Skin of body (tissue), 2 donors: ENCODE data around the gene ZNF253. TPM values are rescaled to one million over a fixed set of nuclear protein-coding genes. Genes with fewer than 3 reads are reported as not detected.
"Not testable (repeated sequence)": the region's sequence is repeated elsewhere in the genome, so short reads cannot be mapped to it uniquely, and the experiment has no call there.

Experiments used
- DNase-seq: peaks from one replicate; lab custom pipeline; 2025; lab: John Stamatoyannopoulos, UW
- total RNA-seq: library from RNA; depleted of rRNA; stranded (reverse); fragments of >200 nt; gene quantifications from one replicate; pipeline ENCODE4 v1.2.3, GENCODE V29; 2014

Gene ZNF253
- 9.5 TPM for total RNA-seq

- peak; percentile 98 for DNase-seq
These were observed at the start of gene ZNF253 for GRCh38 chr19:19865750-19866610. Gene ZNF253 (plus strand): TSS chr19:19865882. CDS start chr19:19865997, 115 bp downstream.

- no peak for DNase-seq
These were observed 49.0 kb upstream of the ZNF253 start for GRCh38 chr19:19816679-19817078.

DNA sequence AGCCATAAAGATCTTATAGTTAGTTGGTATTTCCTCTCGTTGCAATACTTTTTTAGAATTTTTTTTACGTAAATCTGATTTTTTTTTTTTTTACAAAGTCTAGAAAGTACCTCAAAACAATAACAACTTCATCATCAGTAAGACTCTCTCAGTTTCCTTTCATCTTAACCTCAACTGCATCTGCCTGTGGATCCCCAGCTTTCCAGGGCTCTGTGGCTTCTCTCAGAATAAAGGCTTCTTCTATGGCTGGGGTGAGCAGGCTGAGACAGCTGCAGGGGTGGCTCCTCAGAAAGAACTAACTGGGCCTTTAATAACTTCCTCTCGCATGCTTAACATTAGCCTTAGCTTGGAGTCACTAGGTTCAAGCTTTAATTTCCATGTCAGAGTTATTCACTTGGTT lies 48.3 kb upstream of the ZNF253 start:
- no peak for DNase-seq

DNA sequence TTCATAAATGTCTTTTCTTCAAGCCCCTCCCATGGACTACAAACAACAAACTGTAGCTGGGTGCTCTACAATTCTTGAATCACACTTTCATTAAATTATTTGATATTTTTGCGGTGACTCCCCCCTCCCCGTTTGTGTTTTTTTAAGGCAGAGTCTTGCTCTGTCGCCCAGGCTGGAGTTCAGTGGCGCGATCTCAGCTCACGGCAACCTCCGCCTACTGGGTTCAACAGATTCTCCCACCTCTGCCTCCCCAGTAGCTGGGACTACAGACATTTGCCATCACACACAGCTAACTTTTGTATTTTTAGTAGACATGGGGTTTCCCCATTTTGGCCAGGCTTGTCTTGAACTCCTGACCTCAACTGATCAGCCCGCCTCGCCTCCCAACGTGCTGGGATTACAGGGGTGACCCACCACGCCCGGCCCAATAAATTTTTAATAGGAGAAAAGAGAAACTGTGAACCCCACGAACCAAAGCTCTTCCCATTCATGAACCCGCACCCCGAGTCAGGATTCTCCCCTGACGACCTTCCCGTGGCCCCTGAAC lies 44.8 kb upstream of the ZNF253 start:
- DNase-seq = no peak

GRCh38 chr19:19821366-19821951 lies 44.2 kb upstream of the ZNF253 start, which contains the start of gene ZNF506:
Gene ZNF506 (minus strand): TSS chr19:19821750. CDS start chr19:19821603, 147 bp downstream.
- peak; percentile 99 for DNase-seq

GRCh38 chr19:19821976-19822375 lies 43.7 kb upstream of the ZNF253 start:
- DNase-seq = not testable (repeated sequence)

DNA sequence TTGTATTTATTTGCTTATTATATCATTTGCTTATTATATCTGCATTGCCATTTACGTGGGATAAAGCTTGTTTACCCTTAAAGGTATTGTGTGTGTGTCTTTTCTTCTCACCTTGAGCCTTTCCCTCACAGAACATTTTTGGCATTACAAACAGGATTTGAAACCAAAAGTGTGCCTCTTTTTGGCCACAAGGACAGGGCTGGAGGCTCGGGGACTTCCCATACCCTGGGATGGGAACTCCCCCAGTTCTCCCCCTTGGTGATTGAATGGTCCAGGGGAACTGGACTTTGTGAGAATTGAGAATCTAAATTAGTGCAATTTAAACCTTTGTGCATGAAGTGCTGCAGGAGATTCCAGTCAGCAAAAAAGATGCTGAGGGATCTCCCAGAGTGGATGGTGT lies 41.8 kb upstream of the ZNF253 start:
- DNase-seq = no peak

DNA sequence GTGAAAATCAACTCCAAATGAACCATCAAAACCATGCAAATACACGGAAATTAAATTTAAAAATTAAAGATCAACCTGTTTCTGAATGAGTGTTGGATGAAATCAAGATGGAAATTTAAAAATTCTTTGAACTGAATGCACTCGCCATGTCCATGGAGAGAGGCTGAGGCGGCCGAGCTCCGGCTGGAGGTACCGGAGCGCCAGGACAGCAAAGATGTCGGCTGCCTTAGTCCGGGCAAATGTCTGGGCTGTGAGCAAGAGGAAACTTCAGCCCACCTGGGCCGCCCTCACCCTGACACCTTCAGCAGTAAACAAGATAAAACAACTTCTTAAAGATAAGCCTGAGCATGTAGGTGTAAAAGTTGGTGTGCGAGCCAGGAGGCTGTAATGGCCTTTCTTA lies 38.8 kb upstream of the ZNF253 start:
- DNase-seq = no peak

DNA sequence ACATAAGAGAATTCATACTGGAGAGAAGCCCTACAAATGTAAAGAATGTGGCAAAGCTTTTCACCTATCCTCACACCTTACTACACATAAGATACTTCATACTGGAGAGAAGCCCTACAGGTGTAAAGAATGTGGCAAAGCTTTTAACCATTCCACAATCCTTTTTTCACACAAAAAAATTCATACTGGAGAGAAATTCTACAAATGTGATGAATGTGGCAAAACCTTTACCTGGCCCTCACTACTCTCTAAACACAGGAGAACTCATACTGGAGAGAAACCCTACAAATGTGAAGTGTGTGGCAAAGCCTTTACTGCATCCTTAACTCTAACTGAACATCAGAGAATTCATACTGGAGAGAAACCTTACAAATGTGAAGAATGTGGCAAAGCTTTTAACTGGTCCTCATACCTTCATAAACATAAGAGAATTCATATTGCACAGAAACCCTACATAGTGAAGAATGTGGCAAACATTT lies 30.1 kb upstream of the ZNF253 start:
- DNase-seq = no peak

GRCh38 chr19:19847781-19848180 lies 17.9 kb upstream of the ZNF253 start:
- no peak for DNase-seq

DNA sequence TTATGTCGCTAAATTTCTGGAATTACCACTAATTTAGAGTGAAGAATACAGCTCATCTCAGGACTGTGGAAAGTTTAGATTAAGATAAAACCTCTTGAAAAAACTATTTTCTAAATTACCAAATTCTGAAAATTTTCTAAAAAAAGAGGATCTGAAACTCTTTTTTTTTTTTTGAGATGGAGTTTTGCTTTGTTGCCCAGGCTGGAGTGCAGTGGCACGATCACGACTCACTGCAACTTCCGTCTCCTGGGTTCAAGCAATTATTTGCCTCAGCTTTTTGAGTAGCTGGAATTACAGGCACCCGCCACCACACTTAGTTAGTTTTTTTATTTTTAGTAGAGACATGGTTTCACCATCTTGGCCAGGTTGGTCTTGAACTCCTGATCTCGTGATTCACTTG lies 16.6 kb upstream of the ZNF253 start:
- no peak for DNase-seq

- not testable (repeated sequence) for DNase-seq
These were observed 13.9 kb upstream of the ZNF253 start for GRCh38 chr19:19851740-19852139.

GRCh38 chr19:19858751-19859150 lies 6.9 kb upstream of the ZNF253 start:
- DNase-seq = no peak

- DNase-seq = no peak
These were observed 4.8 kb upstream of the ZNF253 start for GRCh38 chr19:19860756-19861390.

- DNase-seq = no peak
These were observed 1.0 kb downstream of the ZNF253 start for GRCh38 chr19:19866611-19867248.

DNA sequence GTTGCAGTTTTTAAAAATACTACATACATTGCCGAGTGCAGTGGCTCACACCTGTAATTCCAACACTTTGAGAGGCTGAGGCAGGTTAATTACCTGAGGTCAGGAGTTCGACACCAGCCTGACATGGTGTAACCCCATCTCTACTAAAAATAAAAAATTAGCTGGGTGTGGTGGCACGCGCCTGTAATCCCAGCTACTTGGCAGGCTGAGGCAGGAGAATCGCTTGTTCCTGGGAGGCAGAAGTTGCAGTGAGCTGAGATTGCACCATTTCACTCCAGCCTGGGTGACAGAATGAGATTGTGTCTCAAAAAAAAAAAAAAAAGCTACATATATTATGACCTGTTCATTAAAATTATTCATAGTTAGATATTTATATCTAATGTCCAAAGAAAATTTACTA lies 4.4 kb downstream of the ZNF253 start:
- not testable (repeated sequence) for DNase-seq

- no peak for DNase-seq
These were observed 6.2 kb downstream of the ZNF253 start for GRCh38 chr19:19871932-19872331.

DNA sequence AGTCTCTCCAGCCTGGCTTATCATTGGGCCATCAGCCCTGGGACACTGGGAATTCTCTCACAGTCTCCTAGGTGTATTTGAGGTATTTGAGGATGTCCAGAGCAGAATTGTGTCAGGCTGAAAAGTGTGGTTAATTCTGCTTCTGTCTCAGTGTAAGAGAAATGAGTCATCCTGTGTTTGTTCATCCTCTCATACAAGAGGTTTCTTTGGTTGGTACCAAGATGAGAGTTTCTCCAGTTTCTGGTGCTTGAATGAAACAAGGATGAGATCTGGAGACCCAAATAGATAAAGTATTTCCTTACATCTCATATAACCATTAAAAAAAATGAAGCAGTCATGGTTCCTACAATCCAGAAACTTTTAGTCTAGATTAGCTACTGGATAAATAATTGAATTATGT lies 7.7 kb downstream of the ZNF253 start:
- DNase-seq = no peak

GRCh38 chr19:19877724-19878123 lies 12.0 kb downstream of the ZNF253 start:
- DNase-seq = no peak

DNA sequence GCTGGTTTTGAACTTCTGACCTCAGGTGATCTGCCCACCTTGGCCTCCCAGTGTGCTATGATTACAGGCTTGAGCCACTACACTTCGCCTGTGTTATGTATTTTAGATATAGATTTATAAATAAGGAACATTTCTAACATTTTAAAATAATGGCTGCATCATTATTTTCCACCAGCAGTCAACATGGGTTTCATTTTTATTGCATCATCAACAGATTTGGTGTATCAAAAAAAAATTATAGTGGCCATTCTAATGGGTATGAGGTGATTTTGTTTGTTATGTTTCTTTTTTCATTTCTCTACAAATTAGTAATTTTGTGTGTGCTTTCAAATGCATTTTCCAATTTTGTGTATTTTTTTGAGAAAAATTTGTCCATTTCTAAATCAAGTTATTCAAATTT lies 18.9 kb downstream of the ZNF253 start:
- no peak for DNase-seq
